SU-DHL-6 (cell line): Measurements from ENCODE around the gene DNAJC10.

Experiments used
- EZH2phosphoT487 ChIP-seq: fragments of 200-600 bp; sonication (generic), shearing (Covaris generic); conservative IDR thresholded peaks from 2 replicates; pipeline ENCODE4 v1.6.1; 2018; ENCODE audit warnings: mild to moderate bottlenecking, antibody characterized with exemption, low read length, moderate library complexity, mixed read lengths
- TF ChIP-seq, protein P1 (sequence below): fragments of 200-600 bp; sonication (generic); IDR thresholded peaks from one replicate; pipeline ENCODE4 v1.5.1; 2017; ENCODE audit warnings: antibody characterized with exemption, mild to moderate bottlenecking, low read length, moderate library complexity; ENCODE audit not compliant: insufficient read depth, poor library complexity, severe bottlenecking

- TF ChIP-seq, protein P1, sequence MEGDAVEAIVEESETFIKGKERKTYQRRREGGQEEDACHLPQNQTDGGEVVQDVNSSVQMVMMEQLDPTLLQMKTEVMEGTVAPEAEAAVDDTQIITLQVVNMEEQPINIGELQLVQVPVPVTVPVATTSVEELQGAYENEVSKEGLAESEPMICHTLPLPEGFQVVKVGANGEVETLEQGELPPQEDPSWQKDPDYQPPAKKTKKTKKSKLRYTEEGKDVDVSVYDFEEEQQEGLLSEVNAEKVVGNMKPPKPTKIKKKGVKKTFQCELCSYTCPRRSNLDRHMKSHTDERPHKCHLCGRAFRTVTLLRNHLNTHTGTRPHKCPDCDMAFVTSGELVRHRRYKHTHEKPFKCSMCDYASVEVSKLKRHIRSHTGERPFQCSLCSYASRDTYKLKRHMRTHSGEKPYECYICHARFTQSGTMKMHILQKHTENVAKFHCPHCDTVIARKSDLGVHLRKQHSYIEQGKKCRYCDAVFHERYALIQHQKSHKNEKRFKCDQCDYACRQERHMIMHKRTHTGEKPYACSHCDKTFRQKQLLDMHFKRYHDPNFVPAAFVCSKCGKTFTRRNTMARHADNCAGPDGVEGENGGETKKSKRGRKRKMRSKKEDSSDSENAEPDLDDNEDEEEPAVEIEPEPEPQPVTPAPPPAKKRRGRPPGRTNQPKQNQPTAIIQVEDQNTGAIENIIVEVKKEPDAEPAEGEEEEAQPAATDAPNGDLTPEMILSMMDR: no peak
- TF ChIP-seq EZH2phosphoT487: no peak
Observed at GRCh38 chr2:182744490-182744889, 28.4 kb downstream of the DNAJC10 start.
